ENCODE data around the gene MISP. TPM values are rescaled to one million over a fixed set of nuclear protein-coding genes. Genes with fewer than 3 reads are reported as not detected.

The MISP gene
- total and polyA plus RNA-seq, 7 donors: 0.36 to 456 (median 289) TPM; not detected in 3

DNA sequence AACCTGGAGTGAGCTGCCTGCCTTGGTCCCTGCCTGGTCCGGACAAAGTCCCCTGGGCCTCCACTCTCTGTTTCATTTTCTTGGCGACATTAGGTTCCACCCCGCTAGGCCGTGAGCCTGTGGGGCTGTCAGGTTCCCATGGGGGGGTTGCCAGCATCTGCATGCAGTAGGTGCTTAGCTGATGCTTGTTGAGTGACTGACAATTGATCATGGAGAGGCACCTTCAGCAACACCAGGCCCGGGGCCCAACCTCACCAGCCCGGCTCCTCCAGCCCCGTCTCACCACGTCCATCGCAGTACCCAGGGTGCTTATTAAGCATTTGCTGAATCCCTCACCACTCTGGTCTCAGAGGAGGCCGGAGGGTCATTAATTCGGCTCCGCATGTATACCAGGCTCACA lies 13.4 kb downstream of the MISP start:
- no peaks in the 10 kb centered on the region for H3K36me3 ChIP-seq
- no peak overlapping the region for H3K27ac ChIP-seq
- no peak for DNase-seq
- WGBS, 2 donors: 91 to 94% methylated on average over 12 of the region's 12 CpGs
- no peak for TF ChIP-seq CTCF (IDR thresholded peaks at IDR 0.05)
- no peak for TF ChIP-seq POLR2AphosphoS5 (IDR thresholded peaks at IDR 0.05)
- intact Hi-C loops (cut with DNase I): no loop called here
- no peaks in the 10 kb centered on the region for H3K9me3 ChIP-seq
- H3K27me3 ChIP-seq: peaks cover 0 to 9% (median 0%) of the 10 kb centered on the region in 3 donors
- no peaks in the 10 kb centered on the region for H3K4me1 ChIP-seq
- no peak overlapping the region for H3K4me3 ChIP-seq

- Histone ChIP-seq H3K4me1 (no peaks in the 10 kb centered on the region), H3K27ac (no peak overlapping the region), H3K4me3 (no peak overlapping the region), H3K36me3 (no peaks in the 10 kb centered on the region), H3K9me3 (no peaks in the 10 kb centered on the region), H3K27me3 (peaks cover 0 to 9% (median 0%) of the 10 kb centered on the region in 3 donors)
- intact Hi-C loops (cut with DNase I): loop anchor here (5.0 kb wide), 1 partner anchor 217 kb away; the partner anchor contains the start of gene WDR18
- 68 to 87% methylated on average over 7 of the region's 7 CpGs for WGBS, 2 donors
- DNase-seq: no peak
- TF ChIP-seq EP300 (IDR thresholded peaks at IDR 0.05) (no peak), POLR2AphosphoS5 (IDR thresholded peaks at IDR 0.05) (no peak), CTCF (IDR thresholded peaks at IDR 0.05) (no peak), POLR2A (IDR thresholded peaks at IDR 0.05) (no peak)
These were observed 14.3 kb downstream of the MISP start for GRCh38 chr19:765179-765738.

GRCh38 chr19:768424-768823 lies 17.5 kb downstream of the MISP start:
- Histone ChIP-seq H3K4me3 (no peak overlapping the region), H3K27me3 (peaks cover 0 to 14% (median 5%) of the 10 kb centered on the region in 3 donors), H3K9me3 (no peaks in the 10 kb centered on the region), H3K36me3 (no peaks in the 10 kb centered on the region), H3K27ac (peak overlapping the region in 1 of 4 donors; percentile 43), H3K4me1 (no peaks in the 10 kb centered on the region)
- no peak for DNase-seq
- TF ChIP-seq POLR2AphosphoS5 (IDR thresholded peaks at IDR 0.05): no peak
- no peak for TF ChIP-seq CTCF (IDR thresholded peaks at IDR 0.05)
- no peak for TF ChIP-seq POLR2A (IDR thresholded peaks at IDR 0.05)
- TF ChIP-seq EP300 (IDR thresholded peaks at IDR 0.05): no peak
- intact Hi-C loops (cut with DNase I): loop anchor here (5.0 kb wide), 1 partner anchor 214 kb away; the partner anchor contains the start of gene WDR18
- WGBS, 2 donors: 74 to 80% methylated on average over 14 of the region's 14 CpGs

GRCh38 chr19:769616-770015 lies 18.7 kb downstream of the MISP start:
- Histone ChIP-seq H3K27ac (no peak overlapping the region), H3K36me3 (no peaks in the 10 kb centered on the region), H3K4me3 (no peak overlapping the region), H3K27me3 (peaks cover 0 to 14% (median 5%) of the 10 kb centered on the region in 3 donors), H3K4me1 (no peaks in the 10 kb centered on the region), H3K9me3 (no peaks in the 10 kb centered on the region)
- no peak for DNase-seq
- 70 to 82% methylated on average over 6 of the region's 6 CpGs for WGBS, 2 donors
- intact Hi-C loops (cut with DNase I): loop anchor here (2.0 to 5.0 kb wide), 3 partner anchors 88 to 213 kb away; partner anchors contain the start of genes CFD and WDR18
- TF ChIP-seq POLR2A (IDR thresholded peaks at IDR 0.05): no peak
- TF ChIP-seq EP300 (IDR thresholded peaks at IDR 0.05): no peak
- TF ChIP-seq CTCF (IDR thresholded peaks at IDR 0.05): no peak
- TF ChIP-seq POLR2AphosphoS5 (IDR thresholded peaks at IDR 0.05): no peak
